ENCODE data around the gene PDK3.

The PDK3 gene

GRCh38 chrX:24536551-24536950 is 71.5 kb downstream of the PDK3 start:
- Histone ChIP-seq H3K4me1 (ENCODE audit: control insufficient read depth, insufficient read depth, low read length, poor library complexity, severe bottlenecking) (no peaks in the 10 kb centered on the region), H3K36me3 (ENCODE audit: control insufficient read depth, insufficient read depth, low read length) (peaks cover 6% of the 10 kb centered on the region), H3K27ac (ENCODE audit: insufficient read depth, low read length, poor library complexity, severe bottlenecking) (no peak overlapping the region), H3K4me3 (ENCODE audit: insufficient read depth, low read depth, low read length, poor library complexity, severe bottlenecking) (no peak overlapping the region), H3K9me3 (ENCODE audit: control insufficient read depth, low read length) (no peaks in the 10 kb centered on the region), H3K27me3 (replicated peaks; ENCODE audit: control insufficient read depth, insufficient read depth, low read length, poor library complexity, severe bottlenecking) (no peaks in the 10 kb centered on the region)
- DNase-seq = no peak

GRCh38 chrX:24542756-24543155 is 77.7 kb downstream of the PDK3 start:
- Histone ChIP-seq H3K4me3 (ENCODE audit: insufficient read depth, low read depth, low read length, poor library complexity, severe bottlenecking) (no peak overlapping the region), H3K27ac (ENCODE audit: insufficient read depth, low read length, poor library complexity, severe bottlenecking) (no peak overlapping the region), H3K4me1 (ENCODE audit: control insufficient read depth, insufficient read depth, low read length, poor library complexity, severe bottlenecking) (no peaks in the 10 kb centered on the region), H3K9me3 (ENCODE audit: control insufficient read depth, low read length) (no peaks in the 10 kb centered on the region), H3K27me3 (replicated peaks; ENCODE audit: control insufficient read depth, insufficient read depth, low read length, poor library complexity, severe bottlenecking) (no peaks in the 10 kb centered on the region), H3K36me3 (ENCODE audit: control insufficient read depth, insufficient read depth, low read length) (no peaks in the 10 kb centered on the region)
- no peak for DNase-seq

- no peaks in the 10 kb centered on the region for H3K36me3 ChIP-seq (ENCODE audit: control insufficient read depth, insufficient read depth, low read length)
- H3K4me1 ChIP-seq (ENCODE audit: control insufficient read depth, insufficient read depth, low read length, poor library complexity, severe bottlenecking) = no peaks in the 10 kb centered on the region
- no peak overlapping the region for H3K27ac ChIP-seq (ENCODE audit: insufficient read depth, low read length, poor library complexity, severe bottlenecking)
- H3K27me3 ChIP-seq (replicated peaks; ENCODE audit: control insufficient read depth, insufficient read depth, low read length, poor library complexity, severe bottlenecking) = no peaks in the 10 kb centered on the region
- H3K4me3 ChIP-seq (ENCODE audit: insufficient read depth, low read depth, low read length, poor library complexity, severe bottlenecking) = no peak overlapping the region
- no peak for DNase-seq
- no peaks in the 10 kb centered on the region for H3K9me3 ChIP-seq (ENCODE audit: control insufficient read depth, low read length)
Observed at GRCh38 chrX:24547961-24548360, 82.9 kb downstream of the PDK3 start.

- Histone ChIP-seq H3K27ac (ENCODE audit: insufficient read depth, low read length, poor library complexity, severe bottlenecking) (no peak overlapping the region), H3K4me1 (ENCODE audit: control insufficient read depth, insufficient read depth, low read length, poor library complexity, severe bottlenecking) (no peaks in the 10 kb centered on the region), H3K36me3 (ENCODE audit: control insufficient read depth, insufficient read depth, low read length) (no peaks in the 10 kb centered on the region), H3K9me3 (ENCODE audit: control insufficient read depth, low read length) (no peaks in the 10 kb centered on the region), H3K27me3 (replicated peaks; ENCODE audit: control insufficient read depth, insufficient read depth, low read length, poor library complexity, severe bottlenecking) (no peaks in the 10 kb centered on the region), H3K4me3 (ENCODE audit: insufficient read depth, low read depth, low read length, poor library complexity, severe bottlenecking) (no peak overlapping the region)
- DNase-seq = no peak
Observed at GRCh38 chrX:24550166-24550565, 85.1 kb downstream of the PDK3 start.

DNA sequence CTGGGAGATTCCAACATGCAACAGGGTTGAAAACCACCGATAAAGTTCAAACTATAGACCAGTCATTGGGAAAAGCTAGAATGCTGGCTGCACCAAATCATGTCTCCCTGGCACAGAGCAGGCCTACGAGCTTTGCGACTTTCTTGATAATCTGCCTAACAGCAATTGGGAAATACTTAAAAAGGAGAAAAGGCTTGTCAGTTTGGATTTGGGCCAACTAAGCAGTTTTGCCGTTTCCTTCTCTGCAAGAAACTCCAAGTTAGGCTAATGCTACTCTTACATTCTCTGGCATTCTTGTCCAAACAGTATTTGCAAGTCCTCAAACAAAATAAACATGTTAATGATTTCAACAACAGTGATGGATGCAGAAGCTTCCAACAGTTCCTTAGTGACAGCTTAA is 87.9 kb downstream of the PDK3 start:
- DNase-seq = no peak
- no peaks in the 10 kb centered on the region for H3K27me3 ChIP-seq (replicated peaks; ENCODE audit: control insufficient read depth, insufficient read depth, low read length, poor library complexity, severe bottlenecking)
- H3K4me3 ChIP-seq (ENCODE audit: insufficient read depth, low read depth, low read length, poor library complexity, severe bottlenecking) = no peak overlapping the region
- no peaks in the 10 kb centered on the region for H3K36me3 ChIP-seq (ENCODE audit: control insufficient read depth, insufficient read depth, low read length)
- H3K9me3 ChIP-seq (ENCODE audit: control insufficient read depth, low read length) = no peaks in the 10 kb centered on the region
- H3K4me1 ChIP-seq (ENCODE audit: control insufficient read depth, insufficient read depth, low read length, poor library complexity, severe bottlenecking) = no peaks in the 10 kb centered on the region
- H3K27ac ChIP-seq (ENCODE audit: insufficient read depth, low read length, poor library complexity, severe bottlenecking) = no peak overlapping the region

DNA sequence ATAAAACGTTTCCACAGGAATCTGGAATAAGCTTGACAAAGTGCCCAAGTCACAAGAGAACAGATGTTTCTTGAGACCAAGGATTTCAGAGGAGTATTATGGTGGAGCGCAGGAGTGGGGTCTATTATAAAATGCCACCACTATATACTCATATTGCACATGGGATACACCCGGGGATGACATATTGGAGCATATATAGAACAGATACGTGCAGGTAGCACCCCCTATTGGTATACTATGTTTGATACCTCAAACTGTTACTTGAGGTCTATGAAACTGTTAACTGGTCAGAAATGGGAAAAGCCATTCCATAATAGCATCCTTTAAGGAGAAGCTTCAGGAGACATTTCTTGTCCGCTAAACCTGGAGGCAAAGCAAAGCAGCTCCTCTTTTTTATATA is 96.0 kb downstream of the PDK3 start:
- H3K4me1 ChIP-seq (ENCODE audit: control insufficient read depth, insufficient read depth, low read length, poor library complexity, severe bottlenecking) = no peaks in the 10 kb centered on the region
- no peak overlapping the region for H3K4me3 ChIP-seq (ENCODE audit: insufficient read depth, low read depth, low read length, poor library complexity, severe bottlenecking)
- no peaks in the 10 kb centered on the region for H3K27me3 ChIP-seq (replicated peaks; ENCODE audit: control insufficient read depth, insufficient read depth, low read length, poor library complexity, severe bottlenecking)
- no peak overlapping the region for H3K27ac ChIP-seq (ENCODE audit: insufficient read depth, low read length, poor library complexity, severe bottlenecking)
- no peak for DNase-seq
- no peaks in the 10 kb centered on the region for H3K36me3 ChIP-seq (ENCODE audit: control insufficient read depth, insufficient read depth, low read length)
- H3K9me3 ChIP-seq (ENCODE audit: control insufficient read depth, low read length) = no peaks in the 10 kb centered on the region

DNA sequence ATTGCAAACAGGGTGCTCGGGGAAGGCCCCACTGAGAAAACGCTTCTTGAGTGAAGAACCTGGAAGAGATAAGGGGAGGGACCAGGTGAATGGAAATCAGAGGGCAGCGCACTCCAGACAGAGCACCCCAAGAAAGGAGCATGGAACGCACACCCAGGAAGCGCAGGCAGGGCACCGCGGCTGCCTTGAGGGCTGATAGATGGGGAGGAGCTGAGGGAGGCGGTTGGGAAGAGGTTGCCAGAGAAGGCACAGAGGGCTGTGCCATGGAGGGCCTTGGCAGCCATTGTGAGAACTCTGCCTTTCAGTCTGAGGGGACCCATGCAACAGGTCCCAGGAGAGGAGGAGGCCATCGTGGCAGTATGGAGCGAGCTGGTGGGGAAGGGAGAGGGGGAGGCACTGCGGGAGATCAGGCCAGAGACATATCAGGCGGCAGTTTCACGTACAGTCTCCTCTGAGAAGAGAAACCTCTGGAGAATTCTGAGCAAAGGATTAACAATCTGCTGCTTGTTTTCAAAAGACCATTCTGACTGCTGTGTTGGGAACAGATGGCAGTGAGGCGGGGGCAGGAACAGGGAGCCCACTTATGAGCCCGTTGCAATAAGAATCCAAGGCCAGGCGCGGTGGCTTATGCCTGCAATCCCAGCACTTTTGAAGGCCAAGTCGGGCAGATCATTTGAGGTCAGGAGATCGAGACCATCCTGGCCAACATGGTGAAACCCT is 98.4 kb downstream of the PDK3 start:
- Histone ChIP-seq H3K4me3 (ENCODE audit: insufficient read depth, low read depth, low read length, poor library complexity, severe bottlenecking) (no peak overlapping the region), H3K27ac (ENCODE audit: insufficient read depth, low read length, poor library complexity, severe bottlenecking) (no peak overlapping the region), H3K27me3 (replicated peaks; ENCODE audit: control insufficient read depth, insufficient read depth, low read length, poor library complexity, severe bottlenecking) (no peaks in the 10 kb centered on the region), H3K36me3 (ENCODE audit: control insufficient read depth, insufficient read depth, low read length) (no peaks in the 10 kb centered on the region), H3K4me1 (ENCODE audit: control insufficient read depth, insufficient read depth, low read length, poor library complexity, severe bottlenecking) (no peaks in the 10 kb centered on the region), H3K9me3 (ENCODE audit: control insufficient read depth, low read length) (no peaks in the 10 kb centered on the region)
- DNase-seq = no peak

DNA sequence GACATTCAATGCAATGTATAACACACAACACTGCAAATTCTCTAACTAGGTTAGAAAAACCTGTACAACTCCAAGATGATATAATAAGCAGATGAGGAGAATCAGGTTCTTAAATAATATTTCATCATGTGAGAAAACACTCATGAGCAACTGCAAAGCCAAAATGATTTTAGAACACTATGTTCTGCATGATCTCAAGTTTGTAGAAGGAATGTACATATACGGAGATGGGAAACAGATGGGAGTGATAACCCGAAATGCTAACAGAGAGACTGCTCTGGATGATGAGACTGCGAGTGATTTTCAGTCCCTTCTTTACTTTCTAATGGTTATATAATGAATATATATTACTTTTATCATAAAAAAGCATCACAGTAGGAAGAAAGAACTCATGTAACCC is 101.2 kb downstream of the PDK3 start:
- no peaks in the 10 kb centered on the region for H3K27me3 ChIP-seq (replicated peaks; ENCODE audit: control insufficient read depth, insufficient read depth, low read length, poor library complexity, severe bottlenecking)
- H3K4me3 ChIP-seq (ENCODE audit: insufficient read depth, low read depth, low read length, poor library complexity, severe bottlenecking) = no peak overlapping the region
- H3K4me1 ChIP-seq (ENCODE audit: control insufficient read depth, insufficient read depth, low read length, poor library complexity, severe bottlenecking) = no peaks in the 10 kb centered on the region
- no peaks in the 10 kb centered on the region for H3K9me3 ChIP-seq (ENCODE audit: control insufficient read depth, low read length)
- no peaks in the 10 kb centered on the region for H3K36me3 ChIP-seq (ENCODE audit: control insufficient read depth, insufficient read depth, low read length)
- no peak overlapping the region for H3K27ac ChIP-seq (ENCODE audit: insufficient read depth, low read length, poor library complexity, severe bottlenecking)
- no peak for DNase-seq

DNA sequence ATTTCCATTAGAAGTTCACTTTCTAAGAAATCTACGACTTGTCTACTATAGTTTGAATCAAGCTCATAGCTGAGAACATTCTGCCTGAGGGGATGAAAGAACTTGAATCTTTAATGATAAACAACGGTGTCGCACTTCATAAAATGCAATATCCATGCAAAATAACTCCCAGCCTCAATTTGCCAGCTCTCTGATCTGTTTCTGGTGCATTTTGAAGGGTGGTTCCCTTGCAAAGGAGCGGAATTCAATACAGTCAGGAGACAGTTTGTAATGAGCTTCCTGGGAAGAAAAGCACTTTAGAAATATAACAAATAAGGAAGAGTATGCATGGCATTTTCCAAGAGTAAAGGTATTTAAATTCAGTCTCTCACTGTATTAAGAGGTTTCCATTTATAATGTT is 102.1 kb downstream of the PDK3 start:
- Histone ChIP-seq H3K36me3 (ENCODE audit: control insufficient read depth, insufficient read depth, low read length) (no peaks in the 10 kb centered on the region), H3K27ac (ENCODE audit: insufficient read depth, low read length, poor library complexity, severe bottlenecking) (no peak overlapping the region), H3K4me3 (ENCODE audit: insufficient read depth, low read depth, low read length, poor library complexity, severe bottlenecking) (no peak overlapping the region), H3K9me3 (ENCODE audit: control insufficient read depth, low read length) (no peaks in the 10 kb centered on the region), H3K27me3 (replicated peaks; ENCODE audit: control insufficient read depth, insufficient read depth, low read length, poor library complexity, severe bottlenecking) (no peaks in the 10 kb centered on the region), H3K4me1 (ENCODE audit: control insufficient read depth, insufficient read depth, low read length, poor library complexity, severe bottlenecking) (no peaks in the 10 kb centered on the region)
- no peak for DNase-seq

- no peaks in the 10 kb centered on the region for H3K27me3 ChIP-seq (replicated peaks; ENCODE audit: control insufficient read depth, insufficient read depth, low read length, poor library complexity, severe bottlenecking)
- H3K4me3 ChIP-seq (ENCODE audit: insufficient read depth, low read depth, low read length, poor library complexity, severe bottlenecking) = no peak overlapping the region
- no peak overlapping the region for H3K27ac ChIP-seq (ENCODE audit: insufficient read depth, low read length, poor library complexity, severe bottlenecking)
- H3K4me1 ChIP-seq (ENCODE audit: control insufficient read depth, insufficient read depth, low read length, poor library complexity, severe bottlenecking) = no peaks in the 10 kb centered on the region
- no peaks in the 10 kb centered on the region for H3K36me3 ChIP-seq (ENCODE audit: control insufficient read depth, insufficient read depth, low read length)
- DNase-seq = no peak
- no peaks in the 10 kb centered on the region for H3K9me3 ChIP-seq (ENCODE audit: control insufficient read depth, low read length)
Observed at GRCh38 chrX:24574743-24575142, 109.7 kb downstream of the PDK3 start.
